A549 (cell line): ENCODE measurements around the gene GFM2. TPM values are rescaled to one million over a fixed set of nuclear protein-coding genes. Genes with fewer than 3 reads are reported as not detected.

ENCODE experiments used
- ATAC-seq, 2 experiments: fragments of 200-7000 bp in 1 of 2; fragments of >200 bp in 1 of 2; cut with Nextera tagmentation in 1 of 2; cut with Tn5 transposase in 1 of 2; 3 replicates each; pipeline versions ENCODE4 v1.8.0 to v1.9.1; 2018 to 2020; ENCODE audit warnings: mild to moderate bottlenecking in 1 of 2, moderate library complexity in 1 of 2
- CTCF ChIA-PET: fragments of 300-600 bp; sonication (Branson Sonifier 250); formaldehyde crosslinking; extraction: SDS; loops from one replicate; lab custom pipeline; 2021; ENCODE audit warnings: antibody characterized with exemption, inconsistent platforms; lab: Yijun Ruan, JAX
- POLR2A ChIA-PET: fragments of 350-600 bp; formaldehyde crosslinking; extraction: SDS; loops from one replicate; lab custom pipeline; 2021; ENCODE audit warnings: antibody characterized with exemption, inconsistent platforms; lab: Yijun Ruan, JAX
- DNase-seq, 2 experiments: peaks; one replicate each; pipeline versions ENCODE4 v3.0.0 to v3.0.0-alpha.2; 2011 to 2016; ENCODE audit warnings: low read depth in 1 of 2, low spot score in 1 of 2
- FAIRE-seq: peaks from 2 replicates; lab custom pipeline; 2011; peaks lifted over from hg19 to GRCh38; lab: Jason Lieb, UNC
- H3K27ac ChIP-seq, 2 experiments: fragments of >200 bp; sonication (Bioruptor Twin); formaldehyde crosslinking; 3 replicates each; pipeline ENCODE4 v1.5.1; 2016 to 2017
- H3K4me1 ChIP-seq: fragments of >200 bp; sonication (Bioruptor Twin); formaldehyde crosslinking; 3 replicates; pipeline ENCODE4 v1.6.1; 2016
- H3K4me2 ChIP-seq: fragments of >200 bp; sonication (Bioruptor Twin); formaldehyde crosslinking; 3 replicates; pipeline ENCODE4 v1.6.1; 2016
- H3K4me3 ChIP-seq: fragments of >200 bp; sonication (Bioruptor Twin); formaldehyde crosslinking; 3 replicates; pipeline ENCODE4 v1.5.1; 2016
- H3K9me3 ChIP-seq: fragments of >200 bp; sonication (Bioruptor Twin); formaldehyde crosslinking; 3 replicates; pipeline ENCODE4 v1.6.1; 2016
- CHD4 ChIP-seq: fragments of 200-600 bp; sonication (generic); IDR thresholded peaks from 2 replicates; pipeline ENCODE4 v1.6.1; 2016; ENCODE audit warnings: antibody characterized with exemption, mild to moderate bottlenecking, borderline replicate concordance
- EHF ChIP-seq: fragments of 250-450 bp; sonication (Bioruptor Pico); IDR thresholded peaks from 2 replicates; pipeline ENCODE4 v1.5.0; 2020; ENCODE audit warnings: mild to moderate bottlenecking
- EHMT2 ChIP-seq: fragments of 200-600 bp; sonication (generic); IDR thresholded peaks from 2 replicates; pipeline ENCODE4 v1.6.1; 2016; ENCODE audit warnings: antibody characterized with exemption, low read depth, mild to moderate bottlenecking, moderate library complexity
- GATA3 ChIP-seq: IDR thresholded peaks from 2 replicates; pipeline ENCODE4 v1.6.1; 2012; ENCODE audit warnings: borderline replicate concordance
- HDAC2 ChIP-seq: fragments of 200-600 bp; sonication (generic); IDR thresholded peaks from 2 replicates; pipeline ENCODE4 v1.6.1; 2016
- HOXA7 ChIP-seq: fragments of 250-450 bp; sonication (Bioruptor Pico); IDR thresholded peaks from 2 replicates; pipeline ENCODE4 v1.5.0; 2020; ENCODE audit warnings: mild to moderate bottlenecking, moderate library complexity
- JUN ChIP-seq, 2 experiments: fragments of >200 bp; sonication (Bioruptor Twin); formaldehyde crosslinking; IDR thresholded peaks; 2 replicates in 1 of 2; 3 replicates in 1 of 2; pipeline ENCODE4 v1.6.1; 2016 to 2017
- JUNB ChIP-seq: fragments of >200 bp; sonication (Bioruptor Twin); formaldehyde crosslinking; IDR thresholded peaks from 2 replicates; pipeline ENCODE4 v1.6.1; 2016
- MAFK ChIP-seq: fragments of 450-650 bp; IDR thresholded peaks from 2 replicates; pipeline ENCODE4 v1.6.1; 2014; ENCODE audit not compliant: partially characterized antibody
- MAZ ChIP-seq: fragments of 150-350 bp; IDR thresholded peaks from 2 replicates; pipeline ENCODE4 v1.6.1; 2014; ENCODE audit warnings: antibody characterized with exemption, low read depth, low read length, borderline replicate concordance
- NR3C1 ChIP-seq: fragments of >200 bp; sonication (Bioruptor Twin); formaldehyde crosslinking; IDR thresholded peaks from 3 replicates; pipeline ENCODE4 v1.6.1; 2017
- RFX5 ChIP-seq: fragments of 450-650 bp; IDR thresholded peaks from 2 replicates; pipeline ENCODE4 v1.7.1; 2014; ENCODE audit warnings: antibody characterized with exemption, mild to moderate bottlenecking, moderate library complexity
- SREBF2 ChIP-seq: fragments of 450-650 bp; IDR thresholded peaks from 2 replicates; pipeline ENCODE4 v1.6.1; 2014; ENCODE audit warnings: mild to moderate bottlenecking, moderate library complexity
- TFCP2L1 ChIP-seq: fragments of 250-450 bp; sonication (Bioruptor Pico); IDR thresholded peaks from 2 replicates; pipeline ENCODE4 v1.5.0; 2021; ENCODE audit warnings: mild to moderate bottlenecking
- WGBS: methylation state at CpG from one replicate; pipeline ENCODE4 v1.1.6; 2017; ENCODE audit errors: missing lambda C conversion rate; 5-methylcytosine and 5-hydroxymethylcytosine counted together
- polyA plus RNA-seq, 4 experiments: library from polyadenylated mRNA; depleted of rRNA in 3 of 4; stranded (reverse); fragments of >200 nt; fragmentation: RNase III in 1 of 4; extraction: RNeasy Plus Mini Kit Qiagen cat#74134 plus additional on column Dnase treatment in 1 of 4; gene quantifications; 2 replicates in 3 of 4; 3 replicates in 1 of 4; pipeline ENCODE4 v1.2.3, GENCODE V29; 2011 to 2017
- TF ChIP-seq, protein P1 (sequence below): fragments of 150-350 bp; IDR thresholded peaks from 2 replicates; pipeline ENCODE4 v1.6.1; 2014; ENCODE audit warnings: low read depth, mild to moderate bottlenecking, low read length
- TF ChIP-seq, protein P2 (sequence below): fragments of 250-450 bp; sonication (Bioruptor Pico); IDR thresholded peaks from 2 replicates; pipeline ENCODE4 v1.5.0; 2021; ENCODE audit warnings: mild to moderate bottlenecking, moderate library complexity, borderline replicate concordance
- TF ChIP-seq, protein P3 (sequence below): IDR thresholded peaks from 2 replicates; pipeline ENCODE4 v1.6.1; 2012; ENCODE audit warnings: low read depth, borderline replicate concordance
- TF ChIP-seq, protein P4 (sequence below): fragments of >200 bp; sonication (Bioruptor Twin); formaldehyde crosslinking; IDR thresholded peaks from 3 replicates; pipeline ENCODE4 v1.6.1; 2016

Gene GFM2
- polyA plus RNA-seq, 2 of the 4 experiments (the other 2 are of a cell fraction): 32.2 to 63.1 TPM

DNA sequence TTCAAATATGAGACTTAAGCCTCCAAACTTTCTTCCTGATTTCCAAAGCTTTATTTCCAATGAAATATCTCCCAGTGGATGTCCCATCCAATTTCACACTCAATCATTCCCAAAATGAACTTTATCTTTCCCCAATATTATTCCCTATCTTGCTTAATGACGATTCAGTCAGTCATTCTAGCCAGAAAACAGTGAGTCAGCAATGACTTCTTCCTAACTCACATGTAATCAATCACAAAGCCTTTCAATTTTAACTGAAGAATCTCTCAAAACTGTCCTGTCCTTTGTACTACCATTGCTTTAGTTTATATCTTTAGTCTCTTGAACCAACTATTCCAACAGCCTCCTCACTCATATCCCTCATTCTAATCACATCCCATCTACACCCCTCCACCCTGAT, 35.0 kb upstream of the GFM2 start:
- no peak for DNase-seq
- TF ChIP-seq MAFK (peak; percentile 20), MAZ (no peak)
- TF ChIP-seq, protein P1, sequence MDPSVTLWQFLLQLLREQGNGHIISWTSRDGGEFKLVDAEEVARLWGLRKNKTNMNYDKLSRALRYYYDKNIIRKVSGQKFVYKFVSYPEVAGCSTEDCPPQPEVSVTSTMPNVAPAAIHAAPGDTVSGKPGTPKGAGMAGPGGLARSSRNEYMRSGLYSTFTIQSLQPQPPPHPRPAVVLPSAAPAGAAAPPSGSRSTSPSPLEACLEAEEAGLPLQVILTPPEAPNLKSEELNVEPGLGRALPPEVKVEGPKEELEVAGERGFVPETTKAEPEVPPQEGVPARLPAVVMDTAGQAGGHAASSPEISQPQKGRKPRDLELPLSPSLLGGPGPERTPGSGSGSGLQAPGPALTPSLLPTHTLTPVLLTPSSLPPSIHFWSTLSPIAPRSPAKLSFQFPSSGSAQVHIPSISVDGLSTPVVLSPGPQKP: no peak
- TF ChIP-seq, protein P2, sequence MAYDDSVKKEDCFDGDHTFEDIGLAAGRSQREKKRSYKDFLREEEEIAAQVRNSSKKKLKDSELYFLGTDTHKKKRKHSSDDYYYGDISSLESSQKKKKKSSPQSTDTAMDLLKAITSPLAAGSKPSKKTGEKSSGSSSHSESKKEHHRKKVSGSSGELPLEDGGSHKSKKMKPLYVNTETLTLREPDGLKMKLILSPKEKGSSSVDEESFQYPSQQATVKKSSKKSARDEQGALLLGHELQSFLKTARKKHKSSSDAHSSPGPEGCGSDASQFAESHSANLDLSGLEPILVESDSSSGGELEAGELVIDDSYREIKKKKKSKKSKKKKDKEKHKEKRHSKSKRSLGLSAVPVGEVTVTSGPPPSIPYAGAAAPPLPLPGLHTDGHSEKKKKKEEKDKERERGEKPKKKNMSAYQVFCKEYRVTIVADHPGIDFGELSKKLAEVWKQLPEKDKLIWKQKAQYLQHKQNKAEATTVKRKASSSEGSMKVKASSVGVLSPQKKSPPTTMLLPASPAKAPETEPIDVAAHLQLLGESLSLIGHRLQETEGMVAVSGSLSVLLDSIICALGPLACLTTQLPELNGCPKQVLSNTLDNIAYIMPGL (CRISPR knock-in tag): no peak
- ChIA-PET POLR2A (no interaction called here), CTCF (no interaction called here)
- Histone ChIP-seq H3K27ac (no peak overlapping the region), H3K9me3 (no peaks in the 10 kb centered on the region), H3K4me3 (no peak overlapping the region), H3K4me2 (no peak overlapping the region), H3K4me1 (peaks cover 6% of the 10 kb centered on the region; the same call in 1 of the 3 replicates)
- WGBS: 11% methylated on average over 1 of the region's 1 CpG
- ATAC-seq: no peak
- FAIRE-seq: no peak

DNA sequence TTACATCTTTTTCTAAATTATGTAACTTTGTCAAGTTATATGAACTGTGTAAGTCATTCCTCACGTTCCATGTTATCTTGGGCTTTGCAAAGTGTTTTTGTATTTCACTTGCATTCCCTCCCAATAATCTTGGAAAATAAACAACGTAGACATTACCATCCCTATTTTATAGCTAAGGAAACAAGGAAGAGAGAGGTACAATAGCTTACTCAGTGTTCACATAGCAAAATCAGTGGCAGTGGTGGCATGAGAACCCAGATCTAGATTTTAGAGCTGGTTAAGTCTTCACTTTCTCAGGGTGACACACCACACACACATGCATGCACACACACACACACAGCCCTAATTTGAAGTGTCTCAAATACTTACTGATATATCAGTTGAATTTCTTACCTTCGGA, 34.3 kb upstream of the GFM2 start:
- H3K9me3 ChIP-seq: no peaks in the 10 kb centered on the region
- DNase-seq (no peak), ATAC-seq (no peak), FAIRE-seq (no peak)
- H3K4me3 ChIP-seq: no peak overlapping the region
- H3K4me1 ChIP-seq: peaks cover 6% of the 10 kb centered on the region; the same call in 1 of the 3 replicates
- CTCF ChIA-PET: no interaction called here
- no peak overlapping the region for H3K4me2 ChIP-seq
- H3K27ac ChIP-seq: no peak overlapping the region
- POLR2A ChIA-PET: no interaction called here
- WGBS: 90% methylated on average over 3 of the region's 3 CpGs
- TF ChIP-seq HDAC2 (no peak), RFX5 (no peak), HOXA7 (CRISPR knock-in tag) (no peak), SREBF2 (no peak), JUN (IDR thresholded peaks at IDR 0.05) (no peak), TFCP2L1 (CRISPR knock-in tag) (no peak), GATA3 (no peak), JUNB (no peak), MAFK (no peak), EHF (no peak), MAZ (no peak), EHMT2 (no peak), NR3C1 (no peak), CHD4 (no peak)
- TF ChIP-seq, protein P2 (CRISPR knock-in tag): no peak
- TF ChIP-seq, protein P3, sequence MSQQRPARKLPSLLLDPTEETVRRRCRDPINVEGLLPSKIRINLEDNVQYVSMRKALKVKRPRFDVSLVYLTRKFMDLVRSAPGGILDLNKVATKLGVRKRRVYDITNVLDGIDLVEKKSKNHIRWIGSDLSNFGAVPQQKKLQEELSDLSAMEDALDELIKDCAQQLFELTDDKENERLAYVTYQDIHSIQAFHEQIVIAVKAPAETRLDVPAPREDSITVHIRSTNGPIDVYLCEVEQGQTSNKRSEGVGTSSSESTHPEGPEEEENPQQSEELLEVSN: no peak
- TF ChIP-seq, protein P4, sequence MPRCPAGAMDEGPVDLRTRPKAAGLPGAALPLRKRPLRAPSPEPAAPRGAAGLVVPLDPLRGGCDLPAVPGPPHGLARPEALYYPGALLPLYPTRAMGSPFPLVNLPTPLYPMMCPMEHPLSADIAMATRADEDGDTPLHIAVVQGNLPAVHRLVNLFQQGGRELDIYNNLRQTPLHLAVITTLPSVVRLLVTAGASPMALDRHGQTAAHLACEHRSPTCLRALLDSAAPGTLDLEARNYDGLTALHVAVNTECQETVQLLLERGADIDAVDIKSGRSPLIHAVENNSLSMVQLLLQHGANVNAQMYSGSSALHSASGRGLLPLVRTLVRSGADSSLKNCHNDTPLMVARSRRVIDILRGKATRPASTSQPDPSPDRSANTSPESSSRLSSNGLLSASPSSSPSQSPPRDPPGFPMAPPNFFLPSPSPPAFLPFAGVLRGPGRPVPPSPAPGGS: no peak
